Stomach (tissue), 9 donors: ENCODE results near the gene PRKN. TPM values are rescaled to one million over a fixed set of nuclear protein-coding genes. Genes with fewer than 3 reads are reported as not detected.

Source experiments
- DNase-seq, 2 donors: peaks; one replicate each; pipeline versions ENCODE4 v3.0.0 to v3.0.0-alpha.2; 2013 to 2019
- H3K27ac ChIP-seq, 5 donors: fragments of 200-600 bp in 4 of 5; sonication (generic) in 4 of 5; one replicate each; pipeline ENCODE4 v1.5.1; 2013 to 2019; ENCODE audit warnings: mild to moderate bottlenecking in 1 of 5, moderate library complexity in 1 of 5
- H3K27me3 ChIP-seq, 3 donors: fragments of 200-600 bp; sonication (generic); one replicate each; pipeline ENCODE4 v1.5.1; 2017 to 2019; ENCODE audit warnings: mixed run types in 1 of 3
- H3K36me3 ChIP-seq, 4 donors: fragments of 200-600 bp; sonication (generic); 1 replicate in 3 of 4; 2 replicates in 1 of 4; pipeline ENCODE4 v1.5.1; 2016 to 2019
- H3K4me1 ChIP-seq, 4 donors: fragments of 200-600 bp; sonication (generic); one replicate each; pipeline ENCODE4 v1.5.1; 2016 to 2019
- H3K4me3 ChIP-seq, 4 donors: fragments of 200-600 bp; sonication (generic) in 3 of 4; one replicate each; pipeline ENCODE4 v1.5.1; 2016 to 2019; ENCODE audit warnings: mild to moderate bottlenecking in 1 of 4
- H3K9me3 ChIP-seq, 4 donors: fragments of 200-600 bp; sonication (generic); one replicate each; pipeline ENCODE4 v1.5.1; 2016 to 2019
- CTCF ChIP-seq, 7 experiments: fragments of 450-650 bp in 4 of 7; fragments of 200-600 bp in 3 of 7; sonication (generic) in 3 of 7; IDR thresholded peaks; one replicate each; pipeline ENCODE4 v1.5.1; 2016 to 2019; ENCODE audit warnings: antibody characterized with exemption in 7 of 7, control low read depth in 2 of 7, mild to moderate bottlenecking in 1 of 7
- EP300 ChIP-seq: sonication (generic); formaldehyde crosslinking; IDR thresholded peaks from one replicate; pipeline ENCODE4 v1.6.1; 2017; ENCODE audit warnings: antibody characterized with exemption
- POLR2A ChIP-seq, 4 donors: fragments of 450-650 bp; IDR thresholded peaks; one replicate each; pipeline ENCODE4 v1.6.1; 2016; ENCODE audit warnings: antibody characterized with exemption in 4 of 4, control low read depth in 2 of 4, mild to moderate bottlenecking in 1 of 4, moderate library complexity in 1 of 4
- POLR2AphosphoS5 ChIP-seq, 3 donors: sonication (generic); formaldehyde crosslinking; IDR thresholded peaks; one replicate each; pipeline ENCODE4 v1.6.1; 2016; ENCODE audit warnings: antibody characterized with exemption in 3 of 3
- WGBS, 5 donors: extraction: QIAGEN DNeasy Blood & Tissue Kit in 3 of 5; methylation state at CpG; one replicate each; pipeline versions ENCODE4 v1.1.5 to v1.1.7; 2013 to 2018; 5-methylcytosine and 5-hydroxymethylcytosine counted together
- intact Hi-C: fragments of 100-400 bp; cut with DNase I; formaldehyde crosslinking; loops from one replicate; pipeline ENCODE4 v1.15.1; 2023; ENCODE audit warnings: low total_unique reads
- polyA plus RNA-seq, 3 donors: library from polyadenylated mRNA; stranded (reverse); fragments of 200-250 nt; gene quantifications; one replicate each; pipeline ENCODE4 v1.2.3, GENCODE V29; 2013
- total RNA-seq, 5 donors: library from RNA; depleted of rRNA; stranded (reverse); fragments of >200 nt; gene quantifications; one replicate each; pipeline versions ENCODE4 v1.1.0 to v1.2.3, GENCODE V29; 2014 to 2016
- donor health status: healthy with polysubstance abuse.
- donor health status: Bipolar disorder and iron deficiency.
- donor health status: healthy.

The PRKN gene
- total and polyA plus RNA-seq, 8 donors, result 0.68 to 19.8 (median 9.5) TPM

- no peak overlapping the region for H3K27ac ChIP-seq
- H3K9me3 ChIP-seq, result peaks cover 0 to 14% (median 10%) of the 10 kb centered on the region in 4 donors
- no peaks in the 10 kb centered on the region for H3K36me3 ChIP-seq
- intact Hi-C loops, result no loop called here
- peaks cover 0 to 6% (median 3%) of the 10 kb centered on the region in 4 donors for H3K4me1 ChIP-seq
- no peak for DNase-seq
- WGBS, 5 donors, result 87 to 97% (median 89%) methylated on average over 6 of the region's 6 CpGs
- H3K27me3 ChIP-seq, result no peaks in the 10 kb centered on the region
- TF ChIP-seq CTCF (IDR thresholded peaks at IDR 0.05) (no peak), POLR2AphosphoS5 (IDR thresholded peaks at IDR 0.05) (no peak), POLR2A (IDR thresholded peaks at IDR 0.05) (no peak), EP300 (no peak)
- H3K4me3 ChIP-seq, result no peak overlapping the region
These were observed 1331.0 kb downstream of the PRKN start for GRCh38 chr6:161396539-161396938.

- H3K27me3 ChIP-seq, result no peaks in the 10 kb centered on the region
- peaks cover 0 to 6% (median 3%) of the 10 kb centered on the region in 4 donors for H3K4me1 ChIP-seq
- DNase-seq, result peak in 1 of 2 donors; percentile 25
- no peak for TF ChIP-seq EP300
- no peak for TF ChIP-seq POLR2A (IDR thresholded peaks at IDR 0.05)
- TF ChIP-seq POLR2AphosphoS5 (IDR thresholded peaks at IDR 0.05), result no peak
- no peak for TF ChIP-seq CTCF (IDR thresholded peaks at IDR 0.05)
- WGBS, 5 donors, result 67 to 82% (median 74%) methylated on average over 9 of the region's 9 CpGs
- peaks cover 0 to 14% (median 10%) of the 10 kb centered on the region in 4 donors for H3K9me3 ChIP-seq
- intact Hi-C loops, result no loop called here
- no peak overlapping the region for H3K27ac ChIP-seq
- H3K36me3 ChIP-seq, result no peaks in the 10 kb centered on the region
- H3K4me3 ChIP-seq, result no peak overlapping the region
These were observed 1331.8 kb downstream of the PRKN start for GRCh38 chr6:161395716-161396231.

GRCh38 chr6:161394437-161394836, 1333.1 kb downstream of the PRKN start:
- no peak for DNase-seq
- no peak overlapping the region for H3K27ac ChIP-seq
- peaks cover 0 to 6% (median 3%) of the 10 kb centered on the region in 4 donors for H3K4me1 ChIP-seq
- no peak overlapping the region for H3K4me3 ChIP-seq
- 69 to 92% (median 88%) methylated on average over 5 of the region's 5 CpGs for WGBS, 5 donors
- no peaks in the 10 kb centered on the region for H3K27me3 ChIP-seq
- peaks cover 0 to 12% (median 9%) of the 10 kb centered on the region in 4 donors for H3K9me3 ChIP-seq
- intact Hi-C loops, result no loop called here
- no peaks in the 10 kb centered on the region for H3K36me3 ChIP-seq
- TF ChIP-seq EP300, result no peak
- no peak for TF ChIP-seq POLR2A (IDR thresholded peaks at IDR 0.05)
- TF ChIP-seq POLR2AphosphoS5 (IDR thresholded peaks at IDR 0.05), result no peak
- no peak for TF ChIP-seq CTCF (IDR thresholded peaks at IDR 0.05)

- H3K9me3 ChIP-seq, result peaks cover 0 to 7% (median 4%) of the 10 kb centered on the region in 4 donors
- DNase-seq, result peak in 1 of 2 donors; percentile 90
- TF ChIP-seq POLR2AphosphoS5 (IDR thresholded peaks at IDR 0.05) (no peak), CTCF (IDR thresholded peaks at IDR 0.05) (peak in 2 of 7 experiments; percentile 42)
- no peaks in the 10 kb centered on the region for H3K27me3 ChIP-seq
- 11 to 15% (median 14%) methylated on average over 7 of the region's 7 CpGs for WGBS, 5 donors
- H3K4me3 ChIP-seq, result no peak overlapping the region
- H3K4me1 ChIP-seq, result peaks cover 0 to 6% (median 3%) of the 10 kb centered on the region in 4 donors
- intact Hi-C loops, result no loop called here
- no peaks in the 10 kb centered on the region for H3K36me3 ChIP-seq
- no peak overlapping the region for H3K27ac ChIP-seq
These were observed 1333.7 kb downstream of the PRKN start for GRCh38 chr6:161393839-161394364.
